ENCODE data around the gene RARB. TPM values are rescaled to one million over a fixed set of nuclear protein-coding genes. Genes with fewer than 3 reads are reported as not detected.

RARB gene
- total RNA-seq, 3 donors from 2014 or later: 0.80 to 20.1 (median 8.2) TPM

DNA sequence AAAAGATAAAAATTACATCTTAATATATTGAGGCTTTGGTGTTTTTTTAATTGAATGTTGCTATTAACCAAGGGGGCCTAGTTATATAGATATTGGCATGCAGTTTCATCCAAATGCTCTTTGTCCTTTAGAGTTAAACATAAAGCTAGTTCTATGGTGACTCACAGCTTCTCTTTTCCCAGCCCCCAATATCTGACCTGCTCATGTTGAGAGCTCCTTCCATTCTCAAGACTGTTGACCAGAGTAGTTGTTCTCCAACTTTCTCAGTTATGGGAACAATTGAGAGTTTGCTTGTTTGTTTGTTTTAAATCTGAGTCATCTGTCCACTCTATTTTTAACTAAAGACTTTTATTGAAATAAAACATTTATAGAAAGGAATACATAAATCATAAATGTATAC, 15.8 kb upstream of the RARB start:
- DNase-seq (ENCODE audit: low spot score in 2 of 2): no peak
- Histone ChIP-seq H3K27me3 (no peaks in the 10 kb centered on the region), H3K4me1 (no peaks in the 10 kb centered on the region), H3K9me3 (no peaks in the 10 kb centered on the region), H3K4me3 (no peak overlapping the region), H3K27ac (no peak overlapping the region), H3K36me3 (no peaks in the 10 kb centered on the region)
- intact Hi-C loops (cut with DNase I; ENCODE audit: low total_unique reads): no loop called here
- TF ChIP-seq, protein P1, sequence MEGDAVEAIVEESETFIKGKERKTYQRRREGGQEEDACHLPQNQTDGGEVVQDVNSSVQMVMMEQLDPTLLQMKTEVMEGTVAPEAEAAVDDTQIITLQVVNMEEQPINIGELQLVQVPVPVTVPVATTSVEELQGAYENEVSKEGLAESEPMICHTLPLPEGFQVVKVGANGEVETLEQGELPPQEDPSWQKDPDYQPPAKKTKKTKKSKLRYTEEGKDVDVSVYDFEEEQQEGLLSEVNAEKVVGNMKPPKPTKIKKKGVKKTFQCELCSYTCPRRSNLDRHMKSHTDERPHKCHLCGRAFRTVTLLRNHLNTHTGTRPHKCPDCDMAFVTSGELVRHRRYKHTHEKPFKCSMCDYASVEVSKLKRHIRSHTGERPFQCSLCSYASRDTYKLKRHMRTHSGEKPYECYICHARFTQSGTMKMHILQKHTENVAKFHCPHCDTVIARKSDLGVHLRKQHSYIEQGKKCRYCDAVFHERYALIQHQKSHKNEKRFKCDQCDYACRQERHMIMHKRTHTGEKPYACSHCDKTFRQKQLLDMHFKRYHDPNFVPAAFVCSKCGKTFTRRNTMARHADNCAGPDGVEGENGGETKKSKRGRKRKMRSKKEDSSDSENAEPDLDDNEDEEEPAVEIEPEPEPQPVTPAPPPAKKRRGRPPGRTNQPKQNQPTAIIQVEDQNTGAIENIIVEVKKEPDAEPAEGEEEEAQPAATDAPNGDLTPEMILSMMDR (IDR thresholded peaks at IDR 0.05): no peak

GRCh38 chr3:25416176-25416575, 11.9 kb upstream of the RARB start:
- intact Hi-C loops (cut with DNase I; ENCODE audit: low total_unique reads): no loop called here
- Histone ChIP-seq H3K36me3 (no peaks in the 10 kb centered on the region), H3K27ac (no peak overlapping the region), H3K4me3 (no peak overlapping the region), H3K27me3 (no peaks in the 10 kb centered on the region), H3K4me1 (no peaks in the 10 kb centered on the region), H3K9me3 (no peaks in the 10 kb centered on the region)
- TF ChIP-seq POLR2A (IDR thresholded peaks at IDR 0.05): no peak
- TF ChIP-seq, protein P1 (IDR thresholded peaks at IDR 0.05): no peak
- DNase-seq (ENCODE audit: low spot score in 2 of 2): no peak

- Histone ChIP-seq H3K9me3 (no peaks in the 10 kb centered on the region), H3K4me1 (no peaks in the 10 kb centered on the region), H3K27me3 (no peaks in the 10 kb centered on the region), H3K27ac (no peak overlapping the region), H3K4me3 (no peak overlapping the region), H3K36me3 (no peaks in the 10 kb centered on the region)
- TF ChIP-seq POLR2A (IDR thresholded peaks at IDR 0.05): no peak
- no peak for TF ChIP-seq POLR2AphosphoS5 (IDR thresholded peaks at IDR 0.05)
- TF ChIP-seq, protein P1 (IDR thresholded peaks at IDR 0.05): no peak
- DNase-seq (ENCODE audit: low spot score in 2 of 2): no peak
- intact Hi-C loops (cut with DNase I; ENCODE audit: low total_unique reads): no loop called here
Measured at GRCh38 chr3:25418596-25418995, 9.5 kb upstream of the RARB start.

DNA sequence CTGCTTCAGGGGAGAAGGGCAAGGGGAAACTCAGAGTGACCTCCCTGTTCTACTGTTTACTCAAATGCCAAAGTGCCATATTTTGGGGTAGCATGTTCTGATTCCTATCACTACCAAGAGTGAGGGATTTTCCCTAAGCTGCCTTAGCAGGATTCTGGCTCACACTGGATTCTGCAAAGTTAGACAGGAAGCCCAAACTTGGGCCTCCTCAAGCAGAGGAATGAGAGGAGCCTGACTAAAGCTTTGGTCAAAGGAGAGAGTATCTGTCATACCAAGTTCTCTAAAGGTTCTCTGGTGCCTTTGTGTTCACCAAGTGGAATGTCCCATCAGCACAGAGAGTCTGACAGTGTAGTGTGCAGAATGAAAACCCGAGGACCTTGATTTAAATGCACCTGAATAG, 8.8 kb upstream of the RARB start:
- no peak for DNase-seq (ENCODE audit: low spot score in 2 of 2)
- intact Hi-C loops (cut with DNase I; ENCODE audit: low total_unique reads): no loop called here
- no peaks in the 10 kb centered on the region for H3K27me3 ChIP-seq
- no peak overlapping the region for H3K27ac ChIP-seq
- H3K36me3 ChIP-seq: no peaks in the 10 kb centered on the region
- H3K9me3 ChIP-seq: no peaks in the 10 kb centered on the region
- H3K4me3 ChIP-seq: no peak overlapping the region
- H3K4me1 ChIP-seq: no peaks in the 10 kb centered on the region
- no peak for TF ChIP-seq POLR2AphosphoS5 (IDR thresholded peaks at IDR 0.05)
- no peak for TF ChIP-seq POLR2A (IDR thresholded peaks at IDR 0.05)

GRCh38 chr3:25420147-25420546, 7.9 kb upstream of the RARB start:
- H3K9me3 ChIP-seq: no peaks in the 10 kb centered on the region
- no peaks in the 10 kb centered on the region for H3K4me1 ChIP-seq
- no peaks in the 10 kb centered on the region for H3K27me3 ChIP-seq
- no peaks in the 10 kb centered on the region for H3K36me3 ChIP-seq
- H3K4me3 ChIP-seq: no peak overlapping the region
- DNase-seq (ENCODE audit: low spot score in 2 of 2): no peak
- intact Hi-C loops (cut with DNase I; ENCODE audit: low total_unique reads): no loop called here
- TF ChIP-seq, protein P1 (IDR thresholded peaks at IDR 0.05): no peak
- TF ChIP-seq POLR2A (IDR thresholded peaks at IDR 0.05) (no peak), POLR2AphosphoS5 (IDR thresholded peaks at IDR 0.05) (no peak)
- no peak overlapping the region for H3K27ac ChIP-seq

DNA sequence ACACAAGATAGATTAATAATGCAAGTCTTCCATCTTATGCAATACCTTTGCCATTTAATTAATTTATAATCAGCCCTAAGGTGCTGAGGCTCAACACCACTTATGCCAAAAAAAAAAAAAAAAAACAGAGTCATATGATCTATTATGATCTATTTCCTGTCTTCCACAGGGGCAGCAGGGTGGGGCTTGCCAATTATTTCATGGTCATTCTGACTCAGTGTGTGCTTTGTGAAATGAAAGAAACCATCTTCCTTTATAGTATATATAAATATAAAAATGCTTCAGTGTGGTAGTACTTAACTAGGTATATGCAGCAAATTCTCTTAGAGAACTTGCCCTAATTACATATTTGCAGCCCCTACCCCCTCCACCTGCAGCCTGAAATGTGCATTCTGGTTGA, 7.2 kb upstream of the RARB start:
- TF ChIP-seq, protein P1 (IDR thresholded peaks at IDR 0.05): no peak
- TF ChIP-seq POLR2A (IDR thresholded peaks at IDR 0.05) (no peak), POLR2AphosphoS5 (IDR thresholded peaks at IDR 0.05) (no peak)
- H3K36me3 ChIP-seq: no peaks in the 10 kb centered on the region
- H3K9me3 ChIP-seq: no peaks in the 10 kb centered on the region
- no peak overlapping the region for H3K4me3 ChIP-seq
- no peak overlapping the region for H3K27ac ChIP-seq
- no peaks in the 10 kb centered on the region for H3K4me1 ChIP-seq
- intact Hi-C loops (cut with DNase I; ENCODE audit: low total_unique reads): no loop called here
- no peak for DNase-seq (ENCODE audit: low spot score in 2 of 2)
- H3K27me3 ChIP-seq: no peaks in the 10 kb centered on the region

Data from breast epithelium (tissue), 4 donors.